ENCODE data around the gene PLCB4.

Gene PLCB4

DNA sequence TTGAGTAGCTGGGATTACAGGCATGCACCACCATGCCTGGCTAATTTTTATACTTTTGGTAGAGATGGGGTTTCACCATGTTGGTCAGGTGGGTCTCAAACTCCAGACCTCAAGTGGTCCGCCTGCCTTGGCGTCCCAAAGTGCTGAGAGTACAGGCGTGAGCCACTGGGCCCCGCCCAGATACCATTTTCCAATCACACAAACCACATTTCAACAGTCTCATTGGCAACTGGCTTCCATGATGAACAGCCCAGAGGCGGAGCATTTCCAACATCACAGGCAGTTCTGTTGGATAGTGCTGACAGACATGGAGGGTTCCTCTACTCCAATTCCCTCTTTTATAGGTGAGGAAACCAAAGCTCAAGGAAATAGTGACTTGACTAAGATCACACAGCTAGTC is 43.9 kb upstream of the PLCB4 start:
- no peak for DNase-seq (ENCODE audit: extremely low read depth, low read depth)
- TF ChIP-seq, protein P1, sequence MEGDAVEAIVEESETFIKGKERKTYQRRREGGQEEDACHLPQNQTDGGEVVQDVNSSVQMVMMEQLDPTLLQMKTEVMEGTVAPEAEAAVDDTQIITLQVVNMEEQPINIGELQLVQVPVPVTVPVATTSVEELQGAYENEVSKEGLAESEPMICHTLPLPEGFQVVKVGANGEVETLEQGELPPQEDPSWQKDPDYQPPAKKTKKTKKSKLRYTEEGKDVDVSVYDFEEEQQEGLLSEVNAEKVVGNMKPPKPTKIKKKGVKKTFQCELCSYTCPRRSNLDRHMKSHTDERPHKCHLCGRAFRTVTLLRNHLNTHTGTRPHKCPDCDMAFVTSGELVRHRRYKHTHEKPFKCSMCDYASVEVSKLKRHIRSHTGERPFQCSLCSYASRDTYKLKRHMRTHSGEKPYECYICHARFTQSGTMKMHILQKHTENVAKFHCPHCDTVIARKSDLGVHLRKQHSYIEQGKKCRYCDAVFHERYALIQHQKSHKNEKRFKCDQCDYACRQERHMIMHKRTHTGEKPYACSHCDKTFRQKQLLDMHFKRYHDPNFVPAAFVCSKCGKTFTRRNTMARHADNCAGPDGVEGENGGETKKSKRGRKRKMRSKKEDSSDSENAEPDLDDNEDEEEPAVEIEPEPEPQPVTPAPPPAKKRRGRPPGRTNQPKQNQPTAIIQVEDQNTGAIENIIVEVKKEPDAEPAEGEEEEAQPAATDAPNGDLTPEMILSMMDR (IDR thresholded peaks at IDR 0.05; ENCODE audit: low read depth, low read length, missing control alignments) = no peak

DNA sequence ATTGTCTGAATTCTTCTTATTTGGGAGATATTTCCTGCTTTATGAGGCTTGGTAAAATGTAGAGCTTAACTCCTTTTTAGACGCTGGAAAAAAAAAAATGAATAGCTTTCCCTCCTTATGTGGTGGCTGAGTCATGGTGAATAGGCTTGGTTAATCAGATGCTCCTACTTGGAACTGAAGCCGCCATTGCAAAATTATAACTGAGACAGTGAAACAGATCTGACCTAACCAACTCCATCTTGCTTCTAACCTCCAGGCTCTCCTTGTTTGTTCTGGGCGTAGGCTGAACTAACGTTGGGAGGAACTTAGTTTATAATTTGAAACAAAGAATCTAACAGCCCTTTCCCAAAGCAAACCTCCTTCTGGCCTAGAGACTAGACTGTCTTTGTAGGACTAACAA is 43.2 kb upstream of the PLCB4 start:
- H3K4me3 ChIP-seq (replicated peaks; ENCODE audit: low read depth, low read length) = no peak overlapping the region
- no peak for DNase-seq (ENCODE audit: extremely low read depth, low read depth)
- TF ChIP-seq, protein P1 (IDR thresholded peaks at IDR 0.05; ENCODE audit: low read depth, low read length, missing control alignments) = no peak

More for the DNA sequence above, 43.9 kb upstream of the PLCB4 start:
- no peak overlapping the region for H3K4me3 ChIP-seq (replicated peaks; ENCODE audit: low read depth, low read length)

DNA sequence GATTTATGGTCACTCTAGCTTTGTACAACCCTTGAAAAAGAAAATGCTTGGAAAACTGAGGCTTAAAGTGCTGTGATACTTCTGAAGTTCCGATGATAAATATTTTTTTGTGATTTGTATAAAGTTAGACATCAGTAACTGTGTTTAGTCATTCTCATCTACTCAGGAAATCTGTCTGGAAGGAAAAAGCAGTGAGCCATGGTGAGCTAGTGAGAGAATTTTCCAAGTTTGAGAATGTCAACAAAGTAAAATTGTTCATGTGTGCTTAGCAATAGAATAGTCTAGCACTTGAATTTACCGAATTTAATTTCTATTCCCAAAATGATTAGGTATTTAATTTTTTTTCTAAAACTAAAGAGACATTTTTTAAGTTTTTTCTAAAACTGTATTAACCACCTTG is 41.3 kb upstream of the PLCB4 start:
- TF ChIP-seq, protein P1 (IDR thresholded peaks at IDR 0.05; ENCODE audit: low read depth, low read length, missing control alignments) = no peak
- H3K4me3 ChIP-seq (replicated peaks; ENCODE audit: low read depth, low read length) = no peak overlapping the region
- DNase-seq (ENCODE audit: extremely low read depth, low read depth) = no peak

DNA sequence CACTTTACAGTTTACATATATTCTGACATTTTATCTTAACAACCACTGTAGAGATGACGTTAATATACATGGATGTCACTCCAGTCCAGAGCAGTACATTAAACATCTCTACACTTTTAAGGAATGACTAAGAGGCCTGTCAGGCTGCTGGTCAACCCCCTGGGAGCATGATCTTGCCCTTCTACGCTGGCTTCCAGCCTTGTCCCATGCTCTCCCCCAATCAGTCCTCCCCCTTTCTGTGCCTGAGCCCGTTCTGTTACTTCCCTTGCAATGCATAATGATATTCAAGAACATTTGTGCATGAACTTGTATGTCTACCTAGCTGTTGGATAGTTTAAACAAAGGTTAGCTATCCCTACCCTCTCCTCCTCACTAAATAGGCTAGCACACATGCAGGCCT is 40.5 kb upstream of the PLCB4 start:
- H3K4me3 ChIP-seq (replicated peaks; ENCODE audit: low read depth, low read length) = no peak overlapping the region
- no peak for DNase-seq (ENCODE audit: extremely low read depth, low read depth)
- TF ChIP-seq, protein P1 (IDR thresholded peaks at IDR 0.05; ENCODE audit: low read depth, low read length, missing control alignments) = no peak

DNA sequence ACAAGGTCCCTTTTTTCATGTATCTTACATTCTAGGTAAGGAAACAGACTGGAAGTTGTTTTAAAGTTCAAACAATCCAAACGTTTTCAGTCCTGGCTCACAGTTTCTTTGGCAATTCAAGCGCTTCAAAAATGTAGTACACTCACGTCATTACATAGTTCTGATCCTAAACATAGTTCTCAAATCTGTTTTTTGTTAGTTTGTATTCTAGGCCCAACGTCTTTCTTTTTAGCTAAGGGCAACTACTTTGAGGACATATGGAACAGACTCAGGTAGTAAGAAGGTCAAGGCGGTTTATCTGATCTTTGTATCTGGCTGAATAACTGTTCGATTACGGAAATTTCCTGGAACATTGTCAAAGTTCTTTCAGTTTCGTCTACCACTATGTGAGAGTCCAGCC is 36.9 kb upstream of the PLCB4 start:
- TF ChIP-seq, protein P1 (IDR thresholded peaks at IDR 0.05; ENCODE audit: low read depth, low read length, missing control alignments) = no peak
- no peak for DNase-seq (ENCODE audit: extremely low read depth, low read depth)
- no peak overlapping the region for H3K4me3 ChIP-seq (replicated peaks; ENCODE audit: low read depth, low read length)

DNA sequence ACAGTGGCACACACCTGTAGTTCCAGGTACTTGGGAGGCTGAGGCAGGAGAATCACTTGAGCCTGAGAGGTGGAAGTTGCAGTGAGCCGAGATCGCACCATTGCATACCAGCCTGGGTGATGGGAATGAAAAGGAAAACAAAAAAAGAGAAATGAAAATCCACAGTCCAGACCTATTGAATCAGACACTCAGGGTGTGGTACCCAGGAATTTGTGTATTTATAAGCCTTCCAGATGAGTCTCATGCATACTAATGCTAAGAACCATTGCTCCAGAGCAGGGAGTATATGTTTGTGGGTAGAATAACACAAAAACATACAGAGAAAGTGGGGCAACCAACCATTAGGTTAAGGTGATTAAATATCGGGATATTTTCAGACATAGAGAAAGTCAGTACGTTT is 36.1 kb upstream of the PLCB4 start:
- H3K4me3 ChIP-seq (replicated peaks; ENCODE audit: low read depth, low read length) = no peak overlapping the region
- TF ChIP-seq, protein P1 (IDR thresholded peaks at IDR 0.05; ENCODE audit: low read depth, low read length, missing control alignments) = no peak
- no peak for DNase-seq (ENCODE audit: extremely low read depth, low read depth)

DNA sequence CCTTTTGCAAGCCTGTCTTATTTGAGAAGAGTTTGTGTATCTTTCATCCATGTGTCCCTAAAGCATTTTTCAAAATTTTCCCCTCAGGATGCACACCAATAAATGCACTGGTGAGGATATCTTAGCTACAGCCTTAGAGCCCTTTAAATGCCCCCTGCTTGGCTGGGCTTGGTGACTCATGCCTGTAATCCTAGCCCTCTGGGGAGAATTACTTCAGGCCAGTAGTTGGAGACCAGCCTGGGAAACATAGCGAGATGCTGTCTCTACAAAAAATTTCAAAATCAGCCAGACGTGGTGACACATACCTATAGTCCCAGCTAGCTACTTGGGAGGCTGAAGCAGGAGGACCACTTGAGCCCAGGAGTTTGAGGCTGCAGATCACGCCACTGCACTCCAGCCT is 33.8 kb upstream of the PLCB4 start:
- TF ChIP-seq, protein P1 (IDR thresholded peaks at IDR 0.05; ENCODE audit: low read depth, low read length, missing control alignments) = no peak
- DNase-seq (ENCODE audit: extremely low read depth, low read depth) = peak; percentile 74
- H3K4me3 ChIP-seq (replicated peaks; ENCODE audit: low read depth, low read length) = no peak overlapping the region

Measured in HFF-Myc (cell line).